ENCODE measurements around the gene CRX.
A peak's percentile ranks its signal among the peaks of the same experiment; 100 is the strongest.
"Not testable (repeated sequence)": the region's sequence is repeated elsewhere in the genome, so short reads cannot be mapped to it uniquely, and the experiment has no call there.

The CRX gene

GRCh38 chr19:47821460-47822020 lies at the start of gene CRX:
Gene CRX (plus strand): TSS chr19:47821937. CDS start chr19:47834444, 12,507 bp downstream.
- DNase-seq (ENCODE audit: low spot score), result no peak

GRCh38 chr19:47776568-47776967 lies 45.2 kb upstream of the CRX start:
- no peak for DNase-seq (ENCODE audit: low spot score)

GRCh38 chr19:47777245-47778048 lies 44.3 kb upstream of the CRX start:
- DNase-seq (ENCODE audit: low spot score), result not testable (repeated sequence)

GRCh38 chr19:47778049-47778953 lies 43.4 kb upstream of the CRX start, which contains the start of gene SELENOW:
Gene SELENOW (plus strand): TSS chr19:47778703. CDS start chr19:47778786, 83 bp downstream.
- DNase-seq (ENCODE audit: low spot score), result peak; percentile 87

GRCh38 chr19:47778954-47779351 lies 42.8 kb upstream of the CRX start:
- no peak for DNase-seq (ENCODE audit: low spot score)

- DNase-seq (ENCODE audit: low spot score), result no peak
These were observed 42.1 kb upstream of the CRX start for GRCh38 chr19:47779524-47780214.

GRCh38 chr19:47780215-47780551 lies 41.6 kb upstream of the CRX start:
- DNase-seq (ENCODE audit: low spot score), result no peak

- DNase-seq (ENCODE audit: low spot score), result no peak
These were observed 40.0 kb upstream of the CRX start for GRCh38 chr19:47781590-47782262.

- no peak for DNase-seq (ENCODE audit: low spot score)
These were observed 35.2 kb upstream of the CRX start for GRCh38 chr19:47786566-47786965.

- not testable (repeated sequence) for DNase-seq (ENCODE audit: low spot score)
These were observed 34.4 kb upstream of the CRX start for GRCh38 chr19:47787307-47787706.

GRCh38 chr19:47789811-47790210 lies 31.9 kb upstream of the CRX start:
- not testable (repeated sequence) for DNase-seq (ENCODE audit: low spot score)

GRCh38 chr19:47790398-47790814 lies 31.3 kb upstream of the CRX start:
- peak; percentile 89 for DNase-seq (ENCODE audit: low spot score)

- no peak for DNase-seq (ENCODE audit: low spot score)
These were observed 29.1 kb upstream of the CRX start for GRCh38 chr19:47792616-47793015.

GRCh38 chr19:47794526-47794925 lies 27.2 kb upstream of the CRX start:
- no peak for DNase-seq (ENCODE audit: low spot score)

- no peak for DNase-seq (ENCODE audit: low spot score)
These were observed 25.0 kb upstream of the CRX start for GRCh38 chr19:47796785-47797184.

- no peak for DNase-seq (ENCODE audit: low spot score)
These were observed 23.5 kb upstream of the CRX start for GRCh38 chr19:47797996-47798903.

- no peak for DNase-seq (ENCODE audit: low spot score)
These were observed 22.9 kb upstream of the CRX start for GRCh38 chr19:47798904-47799266.

GRCh38 chr19:47801270-47801669 lies 20.5 kb upstream of the CRX start:
- no peak for DNase-seq (ENCODE audit: low spot score)

- no peak for DNase-seq (ENCODE audit: low spot score)
These were observed 19.2 kb upstream of the CRX start for GRCh38 chr19:47802521-47803043.

GRCh38 chr19:47803148-47803547 lies 18.6 kb upstream of the CRX start:
- not testable (repeated sequence) for DNase-seq (ENCODE audit: low spot score)
